HG03432 (cell line): ENCODE results near the gene MTMR12.
"Not testable (repeated sequence)": the region's sequence is repeated elsewhere in the genome, so short reads cannot be mapped to it uniquely, and the experiment has no call there.

ENCODE experiments used
- ATAC-seq: cut with Tn5 transposase; IDR thresholded peaks from one replicate; pipeline ENCODE4 v1.9.1; 2021; ENCODE audit warnings: mild to moderate bottlenecking, moderate library complexity; ENCODE audit not compliant: unreplicated experiment

MTMR12 gene

GRCh38 chr5:32325062-32325461 is 12.3 kb upstream of the MTMR12 start:
- ATAC-seq, result peak; percentile 70

GRCh38 chr5:32323741-32324140 is 11.0 kb upstream of the MTMR12 start:
- ATAC-seq, result no peak

- no peak for ATAC-seq
Observed at GRCh38 chr5:32322882-32323281, 10.1 kb upstream of the MTMR12 start.

- ATAC-seq, result not testable (repeated sequence)
Observed at GRCh38 chr5:32321787-32322186, 9.0 kb upstream of the MTMR12 start.

GRCh38 chr5:32320576-32320975 is 7.8 kb upstream of the MTMR12 start:
- no peak for ATAC-seq

- no peak for ATAC-seq
Observed at GRCh38 chr5:32319926-32320543, 7.3 kb upstream of the MTMR12 start.

- no peak for ATAC-seq
Observed at GRCh38 chr5:32319392-32319791, 6.7 kb upstream of the MTMR12 start.

- ATAC-seq, result no peak
Observed at GRCh38 chr5:32317041-32317440, 4.3 kb upstream of the MTMR12 start.

GRCh38 chr5:32315221-32316014 is 2.7 kb upstream of the MTMR12 start:
- ATAC-seq, result no peak

GRCh38 chr5:32314658-32315057 is 1.9 kb upstream of the MTMR12 start:
- ATAC-seq, result no peak

- ATAC-seq, result not testable (repeated sequence)
Observed at GRCh38 chr5:32314152-32314488, 1.4 kb upstream of the MTMR12 start.

GRCh38 chr5:32312197-32312594 is 543 bp downstream of the MTMR12 start:
- peak; percentile 36 for ATAC-seq

GRCh38 chr5:32311404-32312196 is 1.1 kb downstream of the MTMR12 start:
- no peak for ATAC-seq

- ATAC-seq, result no peak
Observed at GRCh38 chr5:32309761-32310160, 3.0 kb downstream of the MTMR12 start.

GRCh38 chr5:32308946-32309345 is 3.8 kb downstream of the MTMR12 start:
- no peak for ATAC-seq

- ATAC-seq, result no peak
Observed at GRCh38 chr5:32307769-32308194, 5.0 kb downstream of the MTMR12 start.

GRCh38 chr5:32304622-32305021 is 8.1 kb downstream of the MTMR12 start:
- no peak for ATAC-seq

- no peak for ATAC-seq
Observed at GRCh38 chr5:32303755-32304120, 9.0 kb downstream of the MTMR12 start.

- ATAC-seq, result no peak
Observed at GRCh38 chr5:32302835-32303754, 9.6 kb downstream of the MTMR12 start.

GRCh38 chr5:32301891-32302290 is 10.8 kb downstream of the MTMR12 start:
- ATAC-seq, result no peak
